Gastrocnemius medialis (tissue), 4 donors: ENCODE data around the gene MMP2. TPM values are rescaled to one million over a fixed set of nuclear protein-coding genes. Genes with fewer than 3 reads are reported as not detected.

Experiments used
- ATAC-seq, 2 donors: fragments of 150-250 bp; one replicate each; pipeline ENCODE4 v1.9.1; 2016
- DNase-seq, 2 donors: peaks; one replicate each; pipeline ENCODE4 v3.0.0-alpha.2; 2019
- H3K27ac ChIP-seq, 4 donors: fragments of 200-600 bp; sonication (generic); 1 replicate in 1 of 4; 2 replicates in 3 of 4; pipeline ENCODE4 v1.5.1; 2016 to 2018; ENCODE audit warnings: mild to moderate bottlenecking in 2 of 4, moderate library complexity in 1 of 4
- H3K27me3 ChIP-seq, 3 donors: fragments of 200-600 bp; sonication (generic) in 2 of 3; 1 replicate in 1 of 3; 2 replicates in 2 of 3; pipeline versions ENCODE4 v1.5.1 to v1.6.0; 2016 to 2019; ENCODE audit warnings: mild to moderate bottlenecking in 1 of 3, moderate library complexity in 1 of 3
- H3K36me3 ChIP-seq, 2 donors: fragments of 200-600 bp; sonication (generic) in 1 of 2; one replicate each; pipeline ENCODE4 v1.5.1; 2017 to 2018
- H3K4me1 ChIP-seq, 2 donors: fragments of 200-600 bp; sonication (generic) in 1 of 2; one replicate each; pipeline ENCODE4 v1.5.1; 2016 to 2017; ENCODE audit warnings: mild to moderate bottlenecking in 2 of 2
- H3K4me3 ChIP-seq, 4 donors: fragments of 200-600 bp; sonication (generic) in 3 of 4; 1 replicate in 1 of 4; 2 replicates in 3 of 4; pipeline ENCODE4 v1.5.1; 2016 to 2019; ENCODE audit warnings: mild to moderate bottlenecking in 2 of 4
- H3K9me3 ChIP-seq, 3 donors: fragments of 200-600 bp; sonication (generic) in 2 of 3; 1 replicate in 1 of 3; 2 replicates in 2 of 3; pipeline ENCODE4 v1.5.1; 2016 to 2019
- POLR2A ChIP-seq, 2 donors: fragments of 450-650 bp; IDR thresholded peaks; one replicate each; pipeline ENCODE4 v1.6.1; 2017; ENCODE audit warnings: antibody characterized with exemption in 2 of 2, mild to moderate bottlenecking in 2 of 2, moderate library complexity in 2 of 2
- in situ Hi-C, 4 donors: fragments of 200-750 bp; cut with MboI; loops; one replicate each; pipeline versions ENCODE4 v1.15.0 to v1.8.0; 2017; ENCODE audit warnings: low sequenced_read_pairs in 4 of 4
- intact Hi-C: fragments of 100-400 bp; cut with DNase I; formaldehyde crosslinking; loops from one replicate; pipeline ENCODE4 v1.15.1; 2023; ENCODE audit warnings: low total_unique reads
- total RNA-seq, 4 donors: library from RNA; depleted of rRNA; stranded (reverse); fragments of >200 nt; gene quantifications; one replicate each; pipeline versions ENCODE4 v1.1.0 to v1.2.3, GENCODE V29; 2016
- TF ChIP-seq, protein P1 (sequence below), 5 experiments: fragments of 450-650 bp in 3 of 5; fragments of 200-600 bp in 2 of 5; sonication (generic) in 2 of 5; IDR thresholded peaks in 4 of 5; conservative IDR thresholded peaks in 1 of 5; 1 replicate in 4 of 5; 2 replicates in 1 of 5; pipeline ENCODE4 v1.5.1; 2016 to 2019; ENCODE audit warnings: antibody characterized with exemption in 5 of 5, mild to moderate bottlenecking in 3 of 5, moderate library complexity in 3 of 5

Gene MMP2
- total RNA-seq, 4 donors from 2014 or later = 26.6 to 119 (median 55.6) TPM

GRCh38 chr16:55475919-55476318, 3.1 kb upstream of the MMP2 start:
- in situ Hi-C loops = no loop called here
- DNase-seq (peak in 1 of 2 donors; percentile 39), ATAC-seq (peak in 1 of 2 donors; percentile 13)
- peak overlapping the region in 1 of 4 donors; percentile 3 for H3K4me3 ChIP-seq
- peak overlapping the region; percentile 72 to 80 (median 74) for H3K27ac ChIP-seq
- H3K36me3 ChIP-seq = no peaks in the 10 kb centered on the region
- intact Hi-C loops = no loop called here
- peaks cover 3 to 4% of the 10 kb centered on the region in 2 donors for H3K4me1 ChIP-seq
- no peak for TF ChIP-seq POLR2A (IDR thresholded peaks at IDR 0.05)
- TF ChIP-seq, protein P1, sequence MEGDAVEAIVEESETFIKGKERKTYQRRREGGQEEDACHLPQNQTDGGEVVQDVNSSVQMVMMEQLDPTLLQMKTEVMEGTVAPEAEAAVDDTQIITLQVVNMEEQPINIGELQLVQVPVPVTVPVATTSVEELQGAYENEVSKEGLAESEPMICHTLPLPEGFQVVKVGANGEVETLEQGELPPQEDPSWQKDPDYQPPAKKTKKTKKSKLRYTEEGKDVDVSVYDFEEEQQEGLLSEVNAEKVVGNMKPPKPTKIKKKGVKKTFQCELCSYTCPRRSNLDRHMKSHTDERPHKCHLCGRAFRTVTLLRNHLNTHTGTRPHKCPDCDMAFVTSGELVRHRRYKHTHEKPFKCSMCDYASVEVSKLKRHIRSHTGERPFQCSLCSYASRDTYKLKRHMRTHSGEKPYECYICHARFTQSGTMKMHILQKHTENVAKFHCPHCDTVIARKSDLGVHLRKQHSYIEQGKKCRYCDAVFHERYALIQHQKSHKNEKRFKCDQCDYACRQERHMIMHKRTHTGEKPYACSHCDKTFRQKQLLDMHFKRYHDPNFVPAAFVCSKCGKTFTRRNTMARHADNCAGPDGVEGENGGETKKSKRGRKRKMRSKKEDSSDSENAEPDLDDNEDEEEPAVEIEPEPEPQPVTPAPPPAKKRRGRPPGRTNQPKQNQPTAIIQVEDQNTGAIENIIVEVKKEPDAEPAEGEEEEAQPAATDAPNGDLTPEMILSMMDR (IDR thresholded peaks at IDR 0.05 in 4 of 5, conservative IDR thresholded peaks at IDR 0.05 in 1 of 5) = no peak
- H3K9me3 ChIP-seq = no peaks in the 10 kb centered on the region
- H3K27me3 ChIP-seq = peaks cover 6 to 18% (median 11%) of the 10 kb centered on the region in 3 donors

- in situ Hi-C loops = no loop called here
- intact Hi-C loops = no loop called here
- peaks cover 0 to 4% of the 10 kb centered on the region in 2 donors for H3K4me1 ChIP-seq
- H3K4me3 ChIP-seq = no peak overlapping the region
- no peaks in the 10 kb centered on the region for H3K36me3 ChIP-seq
- H3K27ac ChIP-seq = peak overlapping the region; percentile 72 to 80 (median 74)
- DNase-seq (peak in 1 of 2 donors; percentile 48), ATAC-seq (peak in 1 of 2 donors; percentile 45)
- TF ChIP-seq, protein P1 (IDR thresholded peaks at IDR 0.05 in 4 of 5, conservative IDR thresholded peaks at IDR 0.05 in 1 of 5) = no peak
- TF ChIP-seq POLR2A (IDR thresholded peaks at IDR 0.05) = no peak
- H3K27me3 ChIP-seq = peaks cover 12 to 22% (median 14%) of the 10 kb centered on the region in 3 donors
- H3K9me3 ChIP-seq = no peaks in the 10 kb centered on the region
These were observed 2.1 kb upstream of the MMP2 start for GRCh38 chr16:55476625-55477533.

DNA sequence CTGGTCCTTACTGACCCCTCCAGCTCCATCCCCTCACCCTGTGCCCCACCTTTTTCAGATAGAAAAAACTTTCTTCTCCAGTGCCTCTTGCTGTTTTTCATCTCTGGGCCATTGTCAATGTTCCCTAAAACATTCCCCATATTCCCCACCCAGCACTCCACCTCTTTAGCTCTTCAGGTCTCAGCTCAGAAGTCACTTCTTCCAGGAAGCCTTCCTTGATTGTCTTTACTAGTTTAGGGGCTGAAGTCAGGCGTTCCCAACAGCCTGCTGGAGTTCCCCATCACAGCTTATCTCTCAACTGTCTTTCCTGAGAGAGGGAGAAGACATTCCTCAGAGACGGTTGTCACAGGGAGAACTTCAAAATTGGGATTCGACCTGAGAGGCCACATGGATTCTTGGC, 1.3 kb upstream of the MMP2 start:
- no peaks in the 10 kb centered on the region for H3K9me3 ChIP-seq
- no peak for ATAC-seq
- H3K27me3 ChIP-seq = peaks cover 12 to 26% (median 14%) of the 10 kb centered on the region in 3 donors
- no peaks in the 10 kb centered on the region for H3K36me3 ChIP-seq
- no peak overlapping the region for H3K4me3 ChIP-seq
- intact Hi-C loops = no loop called here
- in situ Hi-C loops = no loop called here
- peak overlapping the region; percentile 72 to 80 (median 74) for H3K27ac ChIP-seq
- TF ChIP-seq, protein P1 (IDR thresholded peaks at IDR 0.05 in 4 of 5, conservative IDR thresholded peaks at IDR 0.05 in 1 of 5) = no peak
- no peak for TF ChIP-seq POLR2A (IDR thresholded peaks at IDR 0.05)
- H3K4me1 ChIP-seq = peaks cover 0 to 4% of the 10 kb centered on the region in 2 donors
- DNase-seq = no peak

DNA sequence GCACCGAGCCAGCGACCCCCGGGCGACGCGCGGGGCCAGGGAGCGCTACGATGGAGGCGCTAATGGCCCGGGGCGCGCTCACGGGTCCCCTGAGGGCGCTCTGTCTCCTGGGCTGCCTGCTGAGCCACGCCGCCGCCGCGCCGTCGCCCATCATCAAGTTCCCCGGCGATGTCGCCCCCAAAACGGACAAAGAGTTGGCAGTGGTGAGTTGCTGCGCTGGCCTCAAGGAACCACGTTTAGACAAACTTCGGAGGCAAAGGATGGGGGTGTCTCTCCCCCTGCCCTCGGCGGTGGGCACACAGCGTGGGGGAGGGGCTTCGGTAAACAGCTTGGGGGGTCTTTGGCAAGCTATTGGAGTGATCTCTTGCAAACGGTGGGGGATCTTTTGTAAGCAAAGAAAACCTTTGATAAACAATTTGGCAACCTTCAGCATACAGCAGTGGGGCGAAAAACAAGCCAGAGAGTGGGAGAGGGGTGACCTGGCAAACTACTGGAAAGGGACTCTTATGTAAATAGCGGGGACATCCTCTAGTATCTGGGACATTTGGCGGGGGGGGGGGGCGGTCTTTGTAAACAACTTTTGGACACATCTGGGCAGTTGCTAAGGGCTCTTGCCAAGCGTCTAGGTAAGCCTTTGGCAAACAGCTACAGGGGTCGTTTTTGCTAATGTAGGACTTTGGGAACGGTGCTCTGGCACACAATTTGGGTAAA, 587 bp downstream of the MMP2 start:
- Histone ChIP-seq H3K27me3 (peaks cover 12 to 26% (median 14%) of the 10 kb centered on the region in 3 donors), H3K36me3 (no peaks in the 10 kb centered on the region), H3K27ac (peak overlapping the region; percentile 72 to 80 (median 74)), H3K4me1 (peaks cover 0 to 4% of the 10 kb centered on the region in 2 donors), H3K9me3 (no peaks in the 10 kb centered on the region), H3K4me3 (peak overlapping the region; percentile 47 to 60 (median 54))
- intact Hi-C loops = no loop called here
- no peak for TF ChIP-seq POLR2A (IDR thresholded peaks at IDR 0.05)
- TF ChIP-seq, protein P1 (IDR thresholded peaks at IDR 0.05 in 4 of 5, conservative IDR thresholded peaks at IDR 0.05 in 1 of 5) = no peak
- ATAC-seq = no peak
- in situ Hi-C loops = no loop called here
- no peak for DNase-seq
